NCI-H748 treated with DMSO at 0.1 percent for 48 hours (cell line): Measurements from ENCODE around the gene SCAF4.
"Not testable (repeated sequence)": the region's sequence is repeated elsewhere in the genome, so short reads cannot be mapped to it uniquely, and the experiment has no call there.

ENCODE experiments used
- DNase-seq: peaks from one replicate; lab custom pipeline; 2025; lab: John Stamatoyannopoulos, UW

Gene SCAF4

DNA sequence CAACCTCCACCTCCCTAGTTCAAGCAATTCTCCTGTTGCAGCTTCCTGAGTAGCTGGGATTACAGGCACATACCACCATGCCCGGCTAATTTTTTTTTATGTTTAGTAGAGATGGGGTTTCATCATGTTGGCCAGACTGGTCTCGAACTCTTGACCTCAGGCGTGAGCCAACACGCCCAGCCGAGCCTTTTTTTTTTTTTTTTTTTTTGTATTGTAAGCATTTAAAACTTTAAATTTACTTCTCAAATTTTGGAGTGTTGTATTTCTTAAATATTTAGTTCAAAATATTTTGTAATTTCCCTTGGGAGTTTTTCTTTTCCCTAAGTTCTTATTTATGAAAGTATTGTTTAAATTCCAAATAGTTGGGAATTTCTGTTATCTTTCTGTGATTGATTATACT, 9.2 kb upstream of the SCAF4 start:
- no peak for DNase-seq

DNA sequence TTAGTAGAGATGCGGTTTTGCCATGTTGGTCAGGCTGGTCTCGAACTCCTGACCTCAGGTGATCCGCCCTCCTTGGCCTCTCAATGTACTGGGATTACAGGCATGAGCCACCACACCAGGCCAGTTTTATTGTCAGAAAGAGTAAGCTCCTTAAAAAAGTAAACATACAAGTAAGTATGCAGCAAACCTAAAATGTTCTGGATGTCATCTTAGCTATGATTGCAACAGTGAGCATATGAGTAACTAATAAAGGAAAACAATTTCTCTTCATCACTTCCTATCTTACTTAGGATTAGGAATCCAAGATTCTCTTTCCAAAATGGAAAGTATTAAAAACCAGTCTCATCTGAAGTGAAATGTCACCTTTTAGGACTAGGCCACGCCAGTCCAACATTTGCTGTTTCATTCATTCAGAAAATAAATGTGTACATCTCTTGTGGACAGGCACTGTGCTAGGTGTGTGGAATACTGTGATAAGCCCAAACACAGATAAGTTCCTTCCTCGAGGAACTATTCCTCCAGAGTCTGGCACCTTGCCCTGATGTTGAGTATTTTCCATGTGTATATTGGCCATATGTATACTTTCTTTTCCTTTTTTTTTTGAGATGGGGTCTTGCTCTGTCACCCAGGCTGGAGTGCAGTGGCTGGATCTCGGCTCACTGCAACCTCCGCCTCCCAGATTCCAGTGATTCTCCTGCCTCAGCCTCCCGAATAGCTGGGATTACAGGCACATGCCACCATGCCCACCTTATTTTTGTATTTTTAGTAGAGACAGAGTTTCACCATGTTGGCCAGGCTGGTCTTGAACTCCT, 5.9 kb upstream of the SCAF4 start:
- DNase-seq: not testable (repeated sequence)

- no peak for DNase-seq
Observed at GRCh38 chr21:31735511-31735992, 3.6 kb upstream of the SCAF4 start.

GRCh38 chr21:31733551-31734149, 1.7 kb upstream of the SCAF4 start:
- no peak for DNase-seq

DNA sequence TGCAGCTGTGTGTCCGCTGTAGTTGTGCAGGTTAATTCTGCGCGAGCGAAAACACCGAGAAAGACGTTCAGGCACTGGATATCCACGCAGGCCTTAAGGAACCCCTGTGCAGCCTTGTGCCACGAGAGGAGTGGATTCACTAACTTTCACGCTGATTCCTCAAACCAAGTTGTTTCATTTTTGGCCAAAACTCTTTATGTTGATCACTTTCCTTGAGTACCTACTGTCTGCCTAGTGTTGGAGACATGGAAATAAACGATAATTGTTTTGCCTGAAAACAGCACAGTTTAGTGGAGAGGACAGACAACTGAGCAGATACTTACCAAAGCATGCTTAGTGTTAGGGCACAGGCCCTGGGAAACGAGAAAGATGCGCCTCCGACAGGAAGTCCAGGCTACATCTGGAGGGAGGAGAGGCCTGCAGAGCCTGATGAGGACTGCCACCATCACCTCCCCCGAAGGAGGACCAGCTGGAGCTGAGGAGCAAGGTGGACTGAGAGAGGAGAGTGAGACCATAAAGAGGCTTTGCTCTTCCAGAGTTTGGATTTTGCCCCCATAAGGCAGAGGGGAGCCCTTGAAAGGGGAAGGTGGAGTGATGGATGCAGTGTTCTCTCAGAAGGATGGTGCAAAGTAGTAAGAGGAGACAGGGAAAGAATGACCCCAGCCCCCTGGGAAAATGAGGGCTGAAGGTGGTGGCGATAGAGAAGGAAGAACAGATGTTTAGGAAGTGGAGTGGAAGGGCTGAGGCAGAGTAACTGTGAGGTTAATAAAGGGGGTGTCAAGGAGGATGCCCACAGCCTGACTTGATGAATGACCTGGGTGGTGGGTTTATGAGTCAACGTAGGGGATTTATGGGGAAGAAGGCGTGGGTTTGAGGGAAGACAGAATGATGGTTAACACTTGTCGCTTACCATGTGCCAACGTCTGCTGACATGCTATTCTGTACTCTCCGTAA, 956 bp upstream of the SCAF4 start:
- no peak for DNase-seq

GRCh38 chr21:31731056-31731856, 662 bp downstream of the SCAF4 start:
- DNase-seq: no peak

GRCh38 chr21:31730712-31731055, 1.2 kb downstream of the SCAF4 start:
- DNase-seq: no peak

DNA sequence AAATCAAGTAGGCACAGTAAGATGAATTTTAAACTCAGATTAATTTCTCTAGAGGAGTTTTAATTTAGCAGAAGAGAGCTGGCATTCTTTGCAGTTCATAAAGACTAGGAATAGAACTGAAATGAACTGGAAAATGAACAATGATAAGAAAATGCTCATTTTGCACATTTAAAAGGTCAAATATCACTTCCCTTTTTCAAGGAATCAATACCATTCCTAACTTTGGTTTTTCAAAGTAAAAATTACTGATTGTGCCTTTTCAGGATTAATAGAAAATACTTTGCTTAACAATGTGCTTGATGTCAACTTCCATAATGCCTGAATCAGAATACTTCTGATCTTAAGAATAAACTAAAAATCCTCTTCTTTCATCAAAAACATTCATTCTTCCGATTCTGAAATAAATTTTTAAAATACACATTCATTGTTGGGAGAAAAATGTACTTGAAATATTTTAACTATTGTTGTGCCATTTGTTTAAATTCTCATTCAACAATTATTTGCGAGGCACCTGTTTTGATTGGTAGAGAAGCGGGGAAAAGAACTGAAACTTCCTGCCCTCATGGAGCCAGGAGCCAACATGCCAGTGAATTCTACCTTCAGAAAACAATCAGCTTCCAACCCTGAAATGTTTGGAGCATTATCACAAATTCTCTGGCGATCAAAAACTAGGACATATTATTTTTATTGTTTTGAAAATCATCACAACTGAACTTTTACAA, 2.1 kb downstream of the SCAF4 start:
- no peak for DNase-seq

GRCh38 chr21:31728952-31729351, 3.0 kb downstream of the SCAF4 start:
- no peak for DNase-seq

DNA sequence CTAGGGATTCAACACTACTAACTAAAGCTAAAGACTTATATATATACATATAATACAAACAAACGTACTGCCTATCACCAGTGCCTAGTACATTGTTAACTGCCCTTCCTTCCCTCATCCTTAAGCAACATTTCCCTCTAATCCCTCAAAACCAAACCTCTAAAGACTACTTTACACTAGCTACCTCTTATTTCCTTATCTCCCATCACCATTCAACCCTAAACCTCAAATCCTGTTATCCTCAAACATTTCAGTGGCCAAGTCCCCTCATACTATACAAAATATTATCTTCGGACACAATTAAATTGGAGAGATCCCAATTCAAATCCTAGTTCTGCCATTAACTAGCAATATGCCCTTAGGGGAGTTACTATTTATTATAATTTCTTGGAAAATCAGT, 3.7 kb downstream of the SCAF4 start:
- DNase-seq: no peak

DNA sequence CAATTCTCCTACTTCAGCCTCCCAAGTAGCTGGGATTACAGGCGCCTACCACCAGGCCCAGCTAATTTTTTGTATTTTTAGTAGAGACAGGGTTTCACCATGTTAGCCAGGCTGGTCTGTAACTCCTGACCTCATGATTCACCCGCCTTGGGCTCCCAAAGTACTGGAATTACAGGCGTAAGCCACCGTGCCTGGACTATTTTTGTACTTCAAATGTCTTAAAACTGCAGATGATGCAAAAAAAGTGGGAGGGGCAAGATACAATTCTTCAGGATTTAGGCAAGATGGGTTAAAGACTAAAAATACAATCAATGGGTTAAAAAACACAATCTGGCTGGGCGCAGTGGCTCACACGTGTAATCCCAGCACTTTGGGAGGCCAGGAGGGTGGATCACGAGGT, 4.7 kb downstream of the SCAF4 start:
- no peak for DNase-seq

DNA sequence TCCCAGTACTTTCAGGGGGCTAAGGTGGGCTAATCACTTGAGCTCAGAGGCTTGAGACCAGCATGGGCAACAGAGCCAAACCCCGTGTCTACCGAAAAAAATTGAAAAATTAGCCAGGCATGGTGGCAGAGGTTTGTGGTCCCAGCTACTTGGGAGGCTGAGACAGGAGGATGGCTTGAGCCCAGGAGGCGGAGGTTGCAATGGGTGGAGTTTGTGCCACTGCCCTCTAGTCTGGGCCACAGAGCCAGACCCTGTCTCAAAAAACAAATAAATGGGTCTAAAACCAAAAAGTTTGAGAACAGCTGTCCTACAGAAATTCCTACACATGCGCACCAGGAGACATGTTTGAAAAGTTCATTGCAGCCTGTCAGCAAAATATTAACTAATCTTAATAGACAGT, 5.5 kb downstream of the SCAF4 start:
- DNase-seq: no peak

- DNase-seq: no peak
Observed at GRCh38 chr21:31725202-31725839, 6.6 kb downstream of the SCAF4 start.

DNA sequence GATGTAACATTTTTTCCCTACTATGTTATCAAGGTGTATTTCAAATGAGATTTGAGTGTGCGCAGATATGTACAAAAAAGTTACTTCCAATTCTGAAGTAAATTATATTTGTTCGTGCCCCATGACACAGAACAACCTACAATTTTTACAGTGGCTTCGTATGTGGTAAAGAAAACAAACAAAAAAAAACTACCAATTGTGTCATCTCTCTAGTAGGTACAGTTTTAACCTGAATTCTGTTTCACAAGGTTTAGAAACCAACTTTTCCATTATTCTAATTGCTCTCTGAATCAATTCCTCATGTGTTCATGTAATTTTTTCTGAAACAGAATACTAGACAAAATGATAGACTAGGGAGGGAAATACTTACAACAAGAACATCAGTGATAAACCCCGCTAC, 7.4 kb downstream of the SCAF4 start:
- no peak for DNase-seq

- no peak for DNase-seq
Observed at GRCh38 chr21:31721381-31721780, 10.5 kb downstream of the SCAF4 start.

GRCh38 chr21:31720739-31721138, 11.2 kb downstream of the SCAF4 start:
- no peak for DNase-seq

DNA sequence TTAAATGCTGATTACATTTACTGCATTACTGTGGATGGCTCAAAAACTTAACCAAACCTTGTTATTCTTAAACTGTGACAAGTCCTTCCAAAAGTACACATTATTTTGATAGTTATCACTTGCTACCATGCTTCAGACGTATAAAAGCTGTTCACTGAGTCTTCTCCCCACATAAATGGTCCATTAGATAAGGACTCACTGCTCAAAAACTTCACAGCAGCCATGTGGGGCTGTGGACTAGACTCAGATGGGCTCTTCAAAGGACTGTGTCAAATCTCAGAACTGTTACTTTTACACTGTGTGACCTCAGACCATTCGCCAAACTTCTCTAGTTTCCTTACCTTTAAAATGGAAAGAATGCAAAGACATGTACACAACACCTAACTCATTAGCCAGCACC, 11.6 kb downstream of the SCAF4 start:
- DNase-seq: no peak

- no peak for DNase-seq
Observed at GRCh38 chr21:31716106-31716505, 15.8 kb downstream of the SCAF4 start.

- no peak for DNase-seq
Observed at GRCh38 chr21:31714741-31715365, 17.1 kb downstream of the SCAF4 start.
